NCI-H82 treated with DMSO at 0.1 percent for 48 hours (cell line): ENCODE results near the gene ADIPOR2.
"Not testable (repeated sequence)": the region's sequence is repeated elsewhere in the genome, so short reads cannot be mapped to it uniquely, and the experiment has no call there.

Experiments used
- DNase-seq: peaks from one replicate; lab custom pipeline; 2025; ENCODE audit not compliant: unreplicated experiment; lab: John Stamatoyannopoulos, UW

The ADIPOR2 gene

GRCh38 chr12:1663440-1664132, 27.3 kb upstream of the ADIPOR2 start:
- no peak for DNase-seq

- DNase-seq, result no peak
Observed at GRCh38 chr12:1665366-1665765, 25.5 kb upstream of the ADIPOR2 start.

- DNase-seq, result no peak
Observed at GRCh38 chr12:1666215-1666614, 24.7 kb upstream of the ADIPOR2 start.

- DNase-seq, result no peak
Observed at GRCh38 chr12:1666685-1667162, 24.1 kb upstream of the ADIPOR2 start.

- DNase-seq, result no peak
Observed at GRCh38 chr12:1668833-1669543, 21.9 kb upstream of the ADIPOR2 start.

- DNase-seq, result no peak
Observed at GRCh38 chr12:1670358-1671268, 20.3 kb upstream of the ADIPOR2 start.

- DNase-seq, result no peak
Observed at GRCh38 chr12:1676043-1676442, 14.8 kb upstream of the ADIPOR2 start.

GRCh38 chr12:1680804-1681492, 9.9 kb upstream of the ADIPOR2 start:
- no peak for DNase-seq

GRCh38 chr12:1681493-1681807, 9.4 kb upstream of the ADIPOR2 start:
- no peak for DNase-seq

GRCh38 chr12:1688086-1688710, 2.7 kb upstream of the ADIPOR2 start:
- DNase-seq, result no peak

- DNase-seq, result no peak
Observed at GRCh38 chr12:1691123-1692007, 495 bp downstream of the ADIPOR2 start.

- DNase-seq, result no peak
Observed at GRCh38 chr12:1692226-1692625, 1.4 kb downstream of the ADIPOR2 start.

- DNase-seq, result no peak
Observed at GRCh38 chr12:1692895-1693610, 2.2 kb downstream of the ADIPOR2 start.

GRCh38 chr12:1695097-1695496, 4.2 kb downstream of the ADIPOR2 start:
- DNase-seq, result not testable (repeated sequence)

- no peak for DNase-seq
Observed at GRCh38 chr12:1695886-1696670, 5.2 kb downstream of the ADIPOR2 start.

- DNase-seq, result no peak
Observed at GRCh38 chr12:1696800-1697199, 5.9 kb downstream of the ADIPOR2 start.

GRCh38 chr12:1697271-1697670, 6.4 kb downstream of the ADIPOR2 start:
- no peak for DNase-seq

GRCh38 chr12:1698720-1699119, 7.8 kb downstream of the ADIPOR2 start:
- DNase-seq, result no peak
